Neuronal stem cell (in vitro differentiated cells): ENCODE results near the gene MMP25.

ENCODE experiments used
- DNase-seq: peaks from one replicate; pipeline ENCODE4 v3.0.0-alpha.2; 2013; ENCODE audit warnings: low spot score
- H2AFZ ChIP-seq: one replicate; pipeline ENCODE4 v1.6.1; 2013; ENCODE audit warnings: mild to moderate bottlenecking, low read length, inconsistent platforms
- H2AK5ac ChIP-seq: 2 replicates; pipeline ENCODE4 v1.6.1; 2013; ENCODE audit warnings: low read depth, mild to moderate bottlenecking, inconsistent platforms, low read length, moderate library complexity, mixed read lengths
- H2BK120ac ChIP-seq: 2 replicates; pipeline ENCODE4 v1.6.1; 2013; ENCODE audit warnings: low read depth, mild to moderate bottlenecking, inconsistent platforms, low read length, moderate library complexity, mixed read lengths
- H2BK12ac ChIP-seq: one replicate; pipeline ENCODE4 v1.6.1; 2013; ENCODE audit warnings: low read length, inconsistent platforms
- H2BK15ac ChIP-seq: 2 replicates; pipeline ENCODE4 v1.6.1; 2013; ENCODE audit warnings: mild to moderate bottlenecking, low read length, inconsistent platforms, mixed read lengths
- H2BK5ac ChIP-seq: one replicate; pipeline ENCODE4 v1.6.1; 2013; ENCODE audit warnings: inconsistent platforms, mild to moderate bottlenecking, low read length, moderate library complexity
- H3K14ac ChIP-seq: one replicate; pipeline ENCODE4 v1.6.1; 2013; ENCODE audit warnings: low read length, inconsistent platforms
- H3K18ac ChIP-seq: 2 replicates; pipeline ENCODE4 v1.6.1; 2013; ENCODE audit warnings: low read length, inconsistent platforms
- H3K23ac ChIP-seq: 2 replicates; pipeline ENCODE4 v1.6.1; 2013; ENCODE audit warnings: low read depth, mild to moderate bottlenecking, mixed read lengths, low read length, inconsistent platforms; ENCODE audit not compliant: poor library complexity
- H3K27ac ChIP-seq: replicated peaks from 3 replicates; pipeline ENCODE4 v1.5.1; 2013; ENCODE audit warnings: low read length, inconsistent platforms
- H3K27me3 ChIP-seq, 3 experiments: 2 replicates each; pipeline ENCODE4 v1.6.1; 2013; ENCODE audit warnings: low read length in 3 of 3, mild to moderate bottlenecking in 2 of 3, inconsistent platforms in 1 of 3, low read depth in 1 of 3, mixed read lengths in 1 of 3, moderate library complexity in 1 of 3; ENCODE audit not compliant: control insufficient read depth in 3 of 3, insufficient read depth in 3 of 3
- H3K36me3 ChIP-seq, 2 donors: replicated peaks in 1 of 2; 2 replicates each; pipeline ENCODE4 v1.6.1; 2013; ENCODE audit warnings: low read length in 2 of 2; ENCODE audit not compliant: control insufficient read depth in 2 of 2, insufficient read depth in 2 of 2
- H3K4ac ChIP-seq: 2 replicates; pipeline ENCODE4 v1.6.1; 2013; ENCODE audit warnings: inconsistent platforms, mild to moderate bottlenecking, low read length, moderate library complexity
- H3K4me1 ChIP-seq, 2 donors: 1 replicate in 1 of 2; 2 replicates in 1 of 2; pipeline ENCODE4 v1.6.1; 2013; ENCODE audit warnings: low read length in 2 of 2, low read depth in 1 of 2; ENCODE audit not compliant: control insufficient read depth in 2 of 2, insufficient read depth in 1 of 2
- H3K4me2 ChIP-seq: one replicate; pipeline ENCODE4 v1.6.1; 2013; ENCODE audit warnings: mild to moderate bottlenecking, low read length, inconsistent platforms; ENCODE audit not compliant: insufficient read depth, poor library complexity, severe bottlenecking
- H3K4me3 ChIP-seq, 2 donors: 2 replicates each; pipeline ENCODE4 v1.5.1; 2013; ENCODE audit warnings: low read length in 2 of 2, mild to moderate bottlenecking in 2 of 2, inconsistent platforms in 1 of 2, moderate library complexity in 1 of 2
- H3K79me1 ChIP-seq: one replicate; pipeline ENCODE4 v1.6.1; 2013; ENCODE audit warnings: low read depth, mild to moderate bottlenecking, inconsistent platforms, low read length, moderate library complexity
- H3K9ac ChIP-seq: one replicate; pipeline ENCODE4 v1.6.1; 2013; ENCODE audit warnings: mild to moderate bottlenecking, low read depth, low read length, inconsistent platforms; ENCODE audit not compliant: poor library complexity
- H3K9me3 ChIP-seq, 2 donors: replicated peaks in 1 of 2; 2 replicates each; pipeline versions ENCODE3 to v1.6.1; 2013; ENCODE audit warnings: low read length in 2 of 2, mild to moderate bottlenecking in 2 of 2, inconsistent platforms in 1 of 2, low read depth in 1 of 2, mixed read lengths in 1 of 2, moderate library complexity in 1 of 2; ENCODE audit not compliant: control insufficient read depth in 2 of 2, insufficient read depth in 1 of 2
- H4K8ac ChIP-seq: one replicate; pipeline ENCODE4 v1.6.1; 2013; ENCODE audit warnings: low read depth, mild to moderate bottlenecking, inconsistent platforms, low read length, moderate library complexity
- H4K91ac ChIP-seq: one replicate; pipeline ENCODE4 v1.6.1; 2013; ENCODE audit warnings: low read length, low read depth, mild to moderate bottlenecking, inconsistent platforms; ENCODE audit not compliant: poor library complexity
- WGBS, 2 donors: extraction: QIAGEN DNeasy Blood & Tissue Kit; methylation state at CpG; one replicate each; pipeline ENCODE4 v1.1.7; 2013; ENCODE audit warnings: missing lambda C conversion rate in 2 of 2, mixed read lengths in 1 of 2; ENCODE audit not compliant: insufficient read length in 2 of 2, insufficient replicate concordance in 1 of 2; ENCODE audit errors: extremely low coverage in 2 of 2; 5-methylcytosine and 5-hydroxymethylcytosine counted together

MMP25 gene

DNA sequence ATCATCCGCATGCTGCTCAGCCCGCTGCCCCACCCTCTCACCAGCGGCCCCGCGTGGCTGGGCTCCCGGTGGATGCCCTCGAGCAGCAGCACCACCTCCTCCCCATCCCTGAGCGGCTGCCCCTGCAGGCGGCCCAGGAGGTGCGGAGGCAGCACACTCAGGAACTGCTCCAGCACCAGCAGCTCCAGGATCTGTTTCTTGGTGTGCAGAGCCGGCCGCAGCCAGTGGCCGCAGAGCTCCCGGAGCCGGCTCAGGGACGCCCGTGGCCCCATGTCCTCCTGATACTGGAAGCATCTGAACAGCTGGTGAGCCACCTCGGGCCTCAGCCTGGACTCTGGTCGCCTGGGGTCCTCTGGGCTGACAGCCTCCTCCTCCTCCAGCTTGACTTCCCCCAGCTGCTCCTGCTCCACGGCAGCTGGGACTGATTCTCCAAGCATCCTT, 46.2 kb downstream of the MMP25 start:
- H2BK120ac ChIP-seq, result no peak overlapping the region
- H3K79me1 ChIP-seq, result no peaks in the 10 kb centered on the region
- WGBS, 2 donors, result no CpG with 5 or more reads among the region's 20 CpGs
- H3K27me3 ChIP-seq, result peaks cover 0 to 5% (median 3%) of the 10 kb centered on the region in 3 experiments
- no peaks in the 10 kb centered on the region for H3K36me3 ChIP-seq
- peak overlapping the region; percentile 58 for H2AFZ ChIP-seq
- H3K14ac ChIP-seq, result no peak overlapping the region
- H3K23ac ChIP-seq, result peak overlapping the region; percentile 43
- DNase-seq, result no peak
- H2BK12ac ChIP-seq, result no peak overlapping the region
- H3K9me3 ChIP-seq, result no peaks in the 10 kb centered on the region
- no peak overlapping the region for H3K27ac ChIP-seq
- H3K4me2 ChIP-seq, result no peak overlapping the region
- no peak overlapping the region for H4K8ac ChIP-seq
- no peak overlapping the region for H2BK5ac ChIP-seq
- H4K91ac ChIP-seq, result no peak overlapping the region
- H2AK5ac ChIP-seq, result peak overlapping the region; percentile 82
- peak overlapping the region; percentile 65 for H3K18ac ChIP-seq
- no peak overlapping the region for H3K4ac ChIP-seq
- no peak overlapping the region for H3K9ac ChIP-seq
- peak overlapping the region; percentile 67 for H2BK15ac ChIP-seq
- peaks cover 9 to 11% of the 10 kb centered on the region in 2 donors for H3K4me1 ChIP-seq
- H3K4me3 ChIP-seq, result no peak overlapping the region

DNA sequence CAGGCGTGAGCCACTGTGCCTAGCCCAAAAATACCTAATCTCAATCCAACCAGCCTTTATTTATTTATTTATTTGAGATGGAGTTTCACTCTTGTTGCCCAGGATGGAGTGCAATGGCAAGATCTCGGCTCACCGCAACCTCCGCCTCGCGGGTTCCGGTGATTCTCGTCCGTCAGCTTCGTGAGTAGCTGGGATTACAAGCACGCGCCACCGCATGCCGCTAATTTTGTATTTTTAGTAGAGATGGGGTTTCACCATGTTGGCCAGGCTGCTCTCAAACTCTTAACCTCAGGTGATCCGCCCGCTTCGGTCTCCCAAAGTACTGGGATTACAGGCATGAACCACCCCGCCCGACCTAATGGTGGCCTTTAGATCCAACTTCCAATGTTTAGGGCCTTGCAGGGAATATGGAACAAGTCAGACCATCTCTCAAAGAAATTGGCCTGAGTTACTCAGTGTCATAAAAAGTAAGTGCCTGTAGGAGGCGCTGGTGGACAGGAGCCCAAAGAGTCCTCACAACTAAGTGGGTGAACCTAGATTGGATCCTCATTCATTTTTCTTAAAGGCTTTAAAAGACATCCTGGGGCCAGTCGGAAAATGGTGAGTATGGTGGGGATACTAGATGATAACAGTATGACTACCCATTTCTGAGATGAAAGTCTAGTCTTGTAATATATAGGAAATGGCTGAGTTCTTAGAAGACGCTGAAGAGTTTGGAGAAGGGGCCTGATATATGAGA, 48.1 kb downstream of the MMP25 start:
- no peak overlapping the region for H3K18ac ChIP-seq
- no peak overlapping the region for H2BK12ac ChIP-seq
- H3K9me3 ChIP-seq, result peaks cover 0 to 2% of the 10 kb centered on the region in 2 donors
- H3K27me3 ChIP-seq, result peaks cover 0 to 20% (median 7%) of the 10 kb centered on the region in 3 experiments
- H2AFZ ChIP-seq, result no peak overlapping the region
- no peak overlapping the region for H3K14ac ChIP-seq
- H2BK5ac ChIP-seq, result no peak overlapping the region
- no peak overlapping the region for H2AK5ac ChIP-seq
- H4K8ac ChIP-seq, result no peak overlapping the region
- peaks cover 18 to 23% of the 10 kb centered on the region in 2 donors for H3K4me1 ChIP-seq
- no peak overlapping the region for H3K4me3 ChIP-seq
- H4K91ac ChIP-seq, result no peak overlapping the region
- no CpG with 5 or more reads among the region's 22 CpGs for WGBS, 2 donors
- H3K36me3 ChIP-seq, result no peaks in the 10 kb centered on the region
- H3K9ac ChIP-seq, result no peak overlapping the region
- H3K4ac ChIP-seq, result no peak overlapping the region
- no peak overlapping the region for H3K4me2 ChIP-seq
- no peak overlapping the region for H2BK15ac ChIP-seq
- H3K23ac ChIP-seq, result no peak overlapping the region
- no peaks in the 10 kb centered on the region for H3K79me1 ChIP-seq
- DNase-seq, result no peak
- H2BK120ac ChIP-seq, result no peak overlapping the region
- H3K27ac ChIP-seq, result no peak overlapping the region

DNA sequence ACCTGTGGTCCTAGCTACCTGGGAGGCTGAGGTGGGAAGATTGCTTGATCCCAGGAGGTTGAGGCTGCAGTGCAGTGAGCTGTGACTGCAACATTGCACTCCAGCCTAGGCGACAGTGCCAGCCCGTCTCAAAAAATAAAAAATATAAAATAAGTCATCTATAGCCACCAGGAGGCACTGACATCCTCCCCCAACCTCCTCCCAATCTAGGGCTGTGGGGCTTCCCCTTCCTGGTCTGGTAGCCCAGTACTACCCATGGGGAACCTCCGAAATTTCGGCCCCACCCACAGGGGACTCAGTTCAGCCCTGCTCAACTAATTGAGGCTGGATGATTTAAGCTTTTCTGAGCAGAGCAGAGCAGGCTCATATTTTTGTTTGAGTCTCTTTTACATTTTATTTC, 49.5 kb downstream of the MMP25 start:
- no peak overlapping the region for H3K14ac ChIP-seq
- no peak overlapping the region for H2BK15ac ChIP-seq
- no CpG with 5 or more reads among the region's 4 CpGs for WGBS, 2 donors
- H3K36me3 ChIP-seq, result no peaks in the 10 kb centered on the region
- H3K18ac ChIP-seq, result no peak overlapping the region
- H2AFZ ChIP-seq, result no peak overlapping the region
- no peaks in the 10 kb centered on the region for H3K79me1 ChIP-seq
- no peak overlapping the region for H2BK120ac ChIP-seq
- H2BK12ac ChIP-seq, result no peak overlapping the region
- H3K27ac ChIP-seq, result no peak overlapping the region
- no peak overlapping the region for H3K9ac ChIP-seq
- no peak overlapping the region for H4K8ac ChIP-seq
- H3K9me3 ChIP-seq, result peaks cover 0 to 2% of the 10 kb centered on the region in 2 donors
- H2AK5ac ChIP-seq, result no peak overlapping the region
- DNase-seq, result no peak
- no peak overlapping the region for H2BK5ac ChIP-seq
- no peak overlapping the region for H3K4me3 ChIP-seq
- no peak overlapping the region for H3K4me2 ChIP-seq
- peaks cover 0 to 24% (median 11%) of the 10 kb centered on the region in 3 experiments for H3K27me3 ChIP-seq
- no peak overlapping the region for H3K23ac ChIP-seq
- no peak overlapping the region for H4K91ac ChIP-seq
- no peak overlapping the region for H3K4ac ChIP-seq
- H3K4me1 ChIP-seq, result peaks cover 23 to 28% of the 10 kb centered on the region in 2 donors

- H2AK5ac ChIP-seq, result peak overlapping the region; percentile 90
- H3K4me2 ChIP-seq, result no peak overlapping the region
- WGBS, 2 donors, result no CpG with 5 or more reads among the region's 6 CpGs
- H4K91ac ChIP-seq, result peak overlapping the region; percentile 82
- H2BK12ac ChIP-seq, result no peak overlapping the region
- no peak overlapping the region for H3K4me3 ChIP-seq
- no peak overlapping the region for H2BK5ac ChIP-seq
- no peaks in the 10 kb centered on the region for H3K36me3 ChIP-seq
- peaks cover 0 to 24% (median 11%) of the 10 kb centered on the region in 3 experiments for H3K27me3 ChIP-seq
- no peak overlapping the region for H3K27ac ChIP-seq
- peaks cover 23 to 32% of the 10 kb centered on the region in 2 donors for H3K4me1 ChIP-seq
- no peaks in the 10 kb centered on the region for H3K79me1 ChIP-seq
- H3K9ac ChIP-seq, result no peak overlapping the region
- peaks cover 0 to 2% of the 10 kb centered on the region in 2 donors for H3K9me3 ChIP-seq
- no peak overlapping the region for H4K8ac ChIP-seq
- H3K14ac ChIP-seq, result no peak overlapping the region
- no peak overlapping the region for H3K18ac ChIP-seq
- no peak overlapping the region for H3K23ac ChIP-seq
- no peak overlapping the region for H2AFZ ChIP-seq
- DNase-seq, result no peak
- H2BK15ac ChIP-seq, result peak overlapping the region; percentile 44
- H2BK120ac ChIP-seq, result no peak overlapping the region
- H3K4ac ChIP-seq, result no peak overlapping the region
Observed at GRCh38 chr16:3096362-3096761, 50.0 kb downstream of the MMP25 start.
